NCI-H1930 (cell line): ENCODE data around the gene CATSPER1.
"Not testable (repeated sequence)": the region's sequence is repeated elsewhere in the genome, so short reads cannot be mapped to it uniquely, and the experiment has no call there.

Experiments
- DNase-seq, 2 experiments: peaks; one replicate each; lab custom pipeline; 2025; lab: John Stamatoyannopoulos, UW

CATSPER1 gene

DNA sequence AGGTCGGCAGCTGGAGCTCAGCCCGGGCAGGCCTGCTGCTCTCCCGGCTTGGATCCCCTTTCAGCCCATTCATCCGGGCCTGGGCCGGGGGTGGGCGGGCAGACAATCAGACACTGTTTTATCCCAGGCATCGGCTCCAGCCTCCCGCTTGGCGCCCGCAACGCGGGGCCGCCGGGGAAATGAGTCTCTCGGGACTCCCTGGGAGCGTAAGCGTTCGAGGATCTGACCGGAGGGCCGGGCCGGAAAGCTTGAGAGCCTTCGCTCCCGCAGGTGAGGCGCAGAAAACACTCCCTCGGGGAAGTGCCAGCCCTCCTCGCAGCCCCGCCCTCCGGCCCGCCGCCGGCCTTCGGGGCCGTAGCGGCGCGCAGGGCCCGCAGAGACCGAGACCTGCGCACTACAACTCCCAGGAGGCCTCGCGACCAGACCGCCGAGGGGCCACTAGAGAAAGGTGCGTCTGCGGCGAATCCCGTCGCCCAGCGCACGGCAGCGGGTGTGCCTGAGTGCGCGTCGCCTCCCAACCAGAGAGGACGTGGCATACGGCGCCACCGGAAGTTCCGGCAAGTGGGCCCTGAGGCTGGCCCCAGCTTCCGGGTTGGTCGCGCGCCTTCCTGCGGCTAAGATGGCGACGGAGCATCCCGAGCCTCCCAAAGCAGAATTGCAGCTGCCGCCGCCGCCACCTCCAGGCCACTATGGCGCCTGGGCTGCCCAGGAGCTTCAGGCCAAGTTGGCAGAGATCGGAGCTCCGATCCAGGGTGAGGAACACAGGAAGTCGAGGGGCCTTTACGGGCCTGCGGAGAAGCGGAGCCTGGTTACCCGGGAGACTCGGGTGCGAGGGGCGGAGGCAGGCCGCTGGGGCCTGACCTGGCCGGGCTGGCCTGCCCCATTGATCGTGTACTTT is 25.7 kb upstream of the CATSPER1 start, which contains the start of gene SF3B2:
SF3B2 (plus strand) TSS at position 599 of the 898 bp plus-strand sequence; CDS start at position 620, 21 bp downstream.
- DNase-seq: peak; percentile 95 to 98

DNA sequence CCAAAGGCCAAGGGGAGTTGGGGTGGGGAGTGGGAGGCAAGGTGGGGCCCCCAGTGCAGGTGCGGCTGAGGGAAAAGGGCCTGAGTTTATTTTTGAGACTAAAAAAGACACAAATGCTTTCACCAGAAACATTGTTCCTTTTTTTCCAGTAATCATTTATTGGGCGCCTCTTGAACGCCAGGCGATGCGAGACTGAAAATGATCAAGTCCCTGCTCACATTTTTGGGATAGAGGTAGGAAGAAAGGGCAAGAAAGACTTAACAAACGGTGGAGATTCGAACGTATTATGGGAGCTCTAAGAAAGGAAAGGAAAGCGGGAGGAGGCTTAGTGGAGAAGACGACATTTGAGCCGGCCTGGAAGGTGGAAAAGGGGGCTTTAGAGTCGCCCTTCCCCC is 25.1 kb upstream of the CATSPER1 start:
- DNase-seq: no peak

DNA sequence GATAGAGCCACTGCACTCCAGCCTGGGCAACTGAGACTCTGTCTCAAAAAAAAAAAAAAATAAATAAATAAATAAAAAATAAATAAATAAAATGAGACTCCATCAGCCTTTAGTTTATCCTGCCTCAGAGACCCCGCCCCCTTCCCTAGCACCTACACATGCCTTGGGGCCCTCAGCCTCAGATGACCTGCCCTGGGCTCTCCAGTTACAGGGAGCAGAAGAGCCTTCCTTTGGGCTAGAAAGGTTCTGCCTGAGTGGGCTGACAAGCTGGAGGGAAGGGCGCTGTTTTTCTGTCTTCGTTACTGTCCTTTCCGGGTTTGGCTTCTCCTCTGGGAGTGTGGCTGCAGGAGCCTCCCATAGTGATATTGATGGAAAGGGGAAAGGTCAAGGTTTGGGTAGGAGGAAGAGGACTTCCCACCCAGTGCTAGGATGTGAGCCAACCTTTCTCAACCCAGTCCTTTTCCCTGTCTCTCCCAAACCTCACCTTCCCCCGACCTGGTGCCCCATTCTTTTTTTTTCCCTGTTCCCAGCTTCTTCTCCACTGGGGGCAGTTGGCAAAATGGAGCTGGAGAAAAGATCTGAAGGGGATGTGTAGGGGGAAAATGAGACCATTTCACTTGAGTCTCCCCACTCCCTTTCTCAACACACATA is 24.4 kb upstream of the CATSPER1 start:
- no peak for DNase-seq

DNA sequence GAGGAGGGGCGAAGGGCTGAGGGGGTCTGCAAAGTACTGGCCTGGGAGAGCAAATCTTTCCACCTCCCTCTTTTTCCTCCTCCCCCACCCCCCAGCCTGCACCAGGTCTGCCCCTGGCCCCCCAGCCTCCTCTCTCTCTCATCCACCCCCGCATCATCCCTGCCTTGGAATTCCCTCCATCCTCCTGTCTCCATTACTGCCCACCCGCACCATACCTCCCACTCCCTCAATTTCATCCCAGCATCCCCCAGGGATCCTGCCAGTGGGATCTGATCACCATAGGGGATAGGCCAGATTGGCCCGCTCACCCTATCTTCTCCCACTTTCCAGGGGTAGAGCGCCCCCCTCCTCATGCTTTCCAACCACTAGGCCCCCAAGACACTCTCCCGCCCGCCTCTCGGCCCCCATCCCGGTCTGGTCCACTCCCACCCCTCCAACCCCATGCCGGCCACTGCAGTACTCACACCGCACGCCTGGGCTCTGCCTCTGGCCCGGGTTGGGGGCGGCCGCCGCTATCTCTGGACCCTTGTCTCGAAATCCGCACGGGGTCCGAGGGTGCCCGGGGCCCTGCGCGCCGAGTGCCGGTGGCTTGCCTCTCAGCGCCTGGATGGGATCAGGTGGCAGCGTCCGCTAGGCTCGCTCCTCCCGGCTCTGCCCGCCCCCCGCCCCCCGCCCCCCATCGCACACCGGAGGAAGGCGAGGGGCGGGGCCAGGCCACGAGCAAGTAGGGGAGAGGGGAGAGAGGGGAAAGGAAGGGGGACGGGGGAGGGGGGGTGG is 22.5 kb upstream of the CATSPER1 start, which contains the start of gene GAL3ST3:
GAL3ST3 (minus strand) TSS at position 615 of the 777 bp plus-strand sequence. CDS start 3,746 bp downstream, outside the sequence.
- DNase-seq: peak; percentile 25 to 33

DNA sequence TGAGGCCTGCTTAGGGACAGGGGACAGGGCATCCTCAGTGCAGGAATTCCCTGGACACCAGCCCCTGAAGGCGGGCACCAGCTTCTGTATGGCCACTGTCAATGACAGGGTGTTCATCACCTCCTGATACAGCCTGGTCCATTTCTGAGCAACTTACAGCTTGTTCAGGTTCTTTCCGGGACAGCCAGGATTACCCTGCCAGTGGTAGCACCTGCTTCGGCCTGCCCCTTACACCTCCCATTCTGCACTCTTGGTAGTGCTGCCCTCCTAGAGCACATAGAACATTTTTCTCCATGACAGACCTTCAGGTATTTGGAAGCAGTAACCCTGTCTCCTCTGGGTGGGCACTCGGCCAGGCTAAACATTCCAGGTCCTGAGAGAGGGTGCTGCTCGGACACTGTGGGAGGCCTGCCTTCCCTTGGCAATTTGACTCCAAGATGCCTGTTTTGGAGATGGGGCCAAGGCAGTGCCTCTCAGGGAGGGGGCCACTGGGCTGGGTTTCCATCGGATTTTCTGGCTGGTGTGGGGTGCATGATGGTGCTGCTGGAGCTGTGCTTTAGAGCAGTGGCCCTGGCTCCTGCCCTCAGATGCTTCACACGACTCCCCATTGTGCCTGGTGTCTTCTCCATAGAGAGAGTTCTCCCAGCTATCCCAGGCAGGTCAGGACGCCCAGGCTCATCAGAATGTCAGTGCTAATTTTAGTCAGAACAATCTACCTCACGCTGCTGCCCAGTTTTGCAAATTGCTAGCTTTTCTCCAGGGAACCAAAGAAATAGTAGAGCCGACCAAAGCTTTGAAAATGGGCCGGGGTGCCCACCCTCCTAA is 21.5 kb upstream of the CATSPER1 start:
- DNase-seq: no peak

DNA sequence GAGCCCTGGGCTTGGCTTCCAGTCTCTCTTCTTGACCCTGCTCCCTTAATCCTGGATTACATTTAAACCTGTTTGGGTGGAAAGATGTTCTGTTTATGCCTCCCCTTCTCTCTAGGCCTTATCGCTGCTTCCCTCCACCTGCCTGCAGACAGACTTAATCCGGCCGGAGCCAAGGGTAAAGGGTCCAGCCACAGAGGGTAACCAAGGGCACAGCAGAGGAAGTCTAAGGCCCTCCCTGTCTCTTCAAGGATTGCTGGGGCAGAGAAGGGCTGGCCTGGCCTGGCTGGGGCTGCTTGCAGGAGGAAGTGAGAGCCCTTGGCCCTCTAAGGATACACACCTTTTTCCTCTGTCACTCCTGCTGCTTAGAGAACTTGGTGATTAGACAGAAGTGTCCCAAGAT is 20.6 kb upstream of the CATSPER1 start:
- DNase-seq: no peak

DNA sequence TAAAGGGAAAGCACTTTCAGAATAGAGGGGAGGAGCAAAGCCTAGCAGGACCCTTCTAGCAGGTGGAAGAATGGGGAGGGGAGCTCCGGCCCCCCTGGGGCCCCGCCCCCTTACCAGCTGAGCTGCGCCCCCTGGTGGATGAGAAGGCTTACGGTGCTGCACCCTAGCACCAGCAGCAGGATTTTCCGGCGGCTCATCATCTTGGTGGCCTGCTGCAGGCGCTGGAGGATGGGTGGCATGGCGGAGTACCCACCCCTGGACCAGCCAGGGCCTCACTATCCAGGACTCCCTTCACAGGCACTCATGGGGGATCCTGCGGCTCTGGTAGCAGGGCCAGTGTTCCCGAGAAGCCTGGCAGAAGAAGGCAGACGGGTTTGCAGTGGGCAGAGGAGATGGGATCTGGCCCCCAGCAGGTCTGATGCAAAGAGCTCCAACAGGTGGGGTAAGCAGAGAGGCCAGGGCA is 18.9 kb upstream of the CATSPER1 start:
- DNase-seq: peak; percentile 59 to 88

DNA sequence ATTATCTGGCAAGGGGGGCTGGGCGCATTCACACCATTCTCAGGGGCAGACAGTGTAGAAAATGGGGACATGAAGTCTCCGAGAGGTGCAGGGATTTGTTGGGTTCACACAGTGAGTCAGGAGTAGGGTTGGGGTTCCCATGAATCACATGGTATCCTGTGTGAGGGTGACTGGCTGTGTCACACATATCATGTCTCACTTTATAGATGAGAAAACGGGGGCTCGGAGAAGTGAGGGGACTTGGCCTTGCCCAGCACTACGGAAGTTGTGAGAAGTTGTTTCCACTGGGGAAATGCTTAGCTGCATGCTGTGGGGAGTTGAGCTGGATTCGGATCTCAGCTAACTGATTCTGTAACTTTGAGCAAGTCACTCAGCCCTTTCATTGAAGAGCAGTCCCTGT is 18.5 kb upstream of the CATSPER1 start:
- no peak for DNase-seq

DNA sequence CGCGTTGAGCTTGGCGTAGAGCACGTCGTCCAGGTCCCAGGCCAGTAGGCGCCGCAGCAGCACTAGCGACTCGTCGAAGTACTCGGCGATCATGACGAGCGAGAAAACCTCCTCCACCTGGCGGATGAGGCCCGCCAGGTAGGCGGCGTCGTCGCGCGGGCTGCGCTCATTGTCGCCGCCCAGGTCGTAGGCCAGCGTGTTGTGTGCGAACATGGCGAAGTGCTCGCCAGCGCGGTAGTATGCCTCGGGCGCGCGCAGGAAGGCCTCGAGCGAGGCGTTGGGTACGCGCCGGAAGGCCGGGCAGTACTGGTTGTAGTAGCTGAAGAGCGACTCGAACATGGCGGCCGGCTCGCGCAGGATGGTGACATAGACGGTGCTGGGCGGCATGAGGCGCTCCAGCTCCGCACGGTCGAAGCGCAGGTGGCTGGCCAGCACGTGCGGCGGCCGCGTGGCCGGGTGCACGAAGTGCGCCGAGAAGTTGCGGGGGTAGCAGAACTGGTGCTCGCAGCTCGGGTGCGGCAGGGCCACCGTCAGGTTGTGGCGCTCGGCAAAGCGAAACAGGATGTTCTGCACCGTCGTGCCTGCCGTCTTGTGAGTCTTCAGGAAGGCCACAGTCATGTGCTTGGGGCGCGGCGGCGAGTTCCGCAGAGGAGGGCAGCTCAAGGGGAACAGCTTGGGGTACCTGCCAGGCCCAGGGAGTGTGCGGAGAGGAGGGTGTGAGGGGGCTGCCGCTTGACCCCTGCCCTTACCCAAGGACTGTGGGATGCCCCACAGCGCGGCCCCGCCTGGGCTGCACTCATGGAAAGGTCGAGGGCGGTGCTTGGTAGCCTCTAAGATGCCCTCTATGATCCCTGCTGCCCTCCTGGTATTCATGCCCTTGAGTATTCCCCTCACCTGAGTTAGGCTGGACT is 17.0 kb upstream of the CATSPER1 start:
- no peak for DNase-seq

DNA sequence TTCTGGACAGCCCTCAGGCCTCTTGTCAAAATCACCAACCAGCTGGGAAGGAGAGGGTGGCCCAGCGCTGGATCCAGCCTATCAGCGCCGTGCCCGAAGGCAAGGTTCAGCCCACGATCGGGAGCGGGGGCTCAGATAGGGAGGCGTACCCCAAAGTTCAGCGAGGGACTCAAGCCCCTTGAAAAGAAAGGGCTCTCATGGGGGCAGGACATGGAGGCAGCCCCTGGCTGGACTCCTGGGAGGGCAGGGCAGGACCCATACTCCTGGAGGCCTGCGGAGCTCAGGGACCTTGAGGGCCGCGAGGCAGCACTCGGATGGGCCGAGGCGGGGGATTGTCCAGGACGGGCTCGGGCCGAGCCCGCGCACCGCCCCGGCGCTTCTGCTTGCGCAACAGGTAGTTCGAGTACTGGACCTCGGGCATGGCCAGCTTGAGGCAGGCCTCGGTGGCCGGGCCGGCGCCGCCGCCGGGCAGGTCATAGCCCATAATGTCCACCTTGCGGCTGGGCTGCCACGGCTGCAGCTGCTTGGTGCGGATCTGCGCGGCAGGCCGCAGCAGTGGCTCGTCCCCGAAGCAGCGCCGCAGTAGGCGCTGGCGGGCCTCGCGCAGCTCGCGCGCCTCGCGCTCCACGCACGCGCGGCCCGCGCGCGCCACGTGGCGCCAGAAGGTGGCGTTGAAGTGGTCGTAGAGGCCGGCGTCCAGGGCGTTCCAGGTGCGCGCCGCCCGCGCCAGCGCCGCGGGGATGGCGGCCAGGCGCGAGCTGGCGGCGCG is 16.1 kb upstream of the CATSPER1 start:
- no peak for DNase-seq

DNA sequence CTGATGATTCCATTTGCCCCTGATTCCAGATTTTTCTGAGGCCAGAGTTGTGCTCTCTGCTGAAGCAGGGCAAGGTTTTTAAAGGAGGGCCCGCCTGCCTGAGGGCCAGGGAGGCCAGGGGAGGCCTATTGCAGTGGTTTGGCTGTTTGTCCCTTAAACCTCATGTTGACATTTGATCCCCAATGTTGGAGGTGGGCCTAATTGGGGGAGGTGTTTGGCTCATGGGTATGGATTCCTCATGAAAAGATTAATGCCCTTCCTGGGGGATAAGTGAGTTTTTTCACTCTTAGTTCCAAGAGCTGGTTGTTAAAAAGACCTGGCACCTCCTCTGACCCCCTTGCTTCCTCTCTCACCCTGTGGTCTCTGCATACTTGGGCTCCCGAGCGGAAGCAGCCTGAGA is 13.5 kb upstream of the CATSPER1 start:
- no peak for DNase-seq

DNA sequence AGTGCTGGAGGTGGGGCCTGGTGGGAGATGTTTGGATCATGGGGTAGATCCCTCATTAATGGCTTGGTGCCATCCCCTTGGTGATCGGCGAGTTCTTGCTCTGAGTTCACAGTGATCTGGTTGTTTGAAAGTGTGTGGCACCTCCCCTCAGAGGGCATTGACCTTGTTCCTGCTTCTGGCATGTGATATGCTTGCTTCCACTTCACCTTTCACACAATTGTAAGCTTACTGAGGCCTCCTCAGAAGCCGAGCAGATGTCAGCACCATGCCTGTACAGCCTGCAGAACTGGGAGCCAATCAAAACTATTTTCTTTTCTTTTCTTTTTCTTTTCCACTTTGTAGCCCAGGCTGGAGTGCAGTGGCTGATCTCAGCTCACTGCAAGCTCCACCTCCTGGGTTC is 11.0 kb upstream of the CATSPER1 start:
- no peak for DNase-seq

DNA sequence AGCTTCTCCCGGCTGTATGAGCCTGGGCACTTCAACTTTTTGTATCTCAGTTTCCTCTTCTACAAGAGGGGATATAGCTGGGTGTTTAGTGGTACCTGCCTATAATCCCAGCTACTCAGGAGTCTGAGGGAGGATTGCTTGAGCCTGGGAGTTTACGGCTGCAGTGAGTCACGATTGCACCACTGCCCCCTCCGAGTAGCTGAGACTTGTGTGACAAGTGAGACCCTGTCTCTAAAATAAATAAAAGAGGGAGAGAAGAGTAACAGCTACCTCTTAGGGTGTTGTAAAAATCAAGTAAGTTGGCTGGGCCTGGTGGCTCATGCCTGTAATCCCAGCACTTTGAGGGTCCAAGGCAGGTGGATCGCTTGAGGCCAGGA is 10.0 kb upstream of the CATSPER1 start:
- no peak for DNase-seq

DNA sequence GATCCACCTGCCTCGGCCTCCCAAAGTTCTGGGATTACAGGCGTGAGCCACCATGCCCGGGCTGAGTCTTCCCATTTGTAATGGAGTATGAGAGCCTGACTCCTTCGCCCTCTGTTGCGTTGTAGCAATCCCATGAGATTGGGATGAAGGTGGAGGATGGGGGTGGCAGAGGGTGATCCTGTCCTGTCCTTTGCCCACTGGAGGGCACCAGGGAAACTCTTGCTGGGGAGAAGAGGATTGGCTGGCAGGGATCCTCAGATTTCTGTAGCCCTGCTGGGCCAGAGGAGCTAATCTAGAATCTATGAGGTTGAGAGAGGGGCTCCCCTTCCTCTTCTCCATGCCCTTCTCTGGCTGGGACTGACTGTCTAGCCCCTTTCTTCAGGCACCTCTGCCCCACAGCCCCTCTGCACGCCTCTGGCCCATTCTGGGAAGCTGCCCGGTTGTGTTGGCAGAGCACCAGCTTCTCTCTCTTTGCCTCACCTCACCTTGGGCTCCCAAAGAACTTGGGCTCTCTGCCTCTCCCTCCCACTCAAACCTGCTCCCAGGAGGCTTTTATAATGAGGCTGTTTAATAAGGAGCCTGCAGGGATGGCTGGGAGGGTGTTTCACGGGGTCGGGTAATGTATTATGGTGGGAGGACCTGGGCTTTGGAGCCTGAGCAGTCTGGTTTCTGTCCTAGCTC is 9.5 kb upstream of the CATSPER1 start:
- no peak for DNase-seq

DNA sequence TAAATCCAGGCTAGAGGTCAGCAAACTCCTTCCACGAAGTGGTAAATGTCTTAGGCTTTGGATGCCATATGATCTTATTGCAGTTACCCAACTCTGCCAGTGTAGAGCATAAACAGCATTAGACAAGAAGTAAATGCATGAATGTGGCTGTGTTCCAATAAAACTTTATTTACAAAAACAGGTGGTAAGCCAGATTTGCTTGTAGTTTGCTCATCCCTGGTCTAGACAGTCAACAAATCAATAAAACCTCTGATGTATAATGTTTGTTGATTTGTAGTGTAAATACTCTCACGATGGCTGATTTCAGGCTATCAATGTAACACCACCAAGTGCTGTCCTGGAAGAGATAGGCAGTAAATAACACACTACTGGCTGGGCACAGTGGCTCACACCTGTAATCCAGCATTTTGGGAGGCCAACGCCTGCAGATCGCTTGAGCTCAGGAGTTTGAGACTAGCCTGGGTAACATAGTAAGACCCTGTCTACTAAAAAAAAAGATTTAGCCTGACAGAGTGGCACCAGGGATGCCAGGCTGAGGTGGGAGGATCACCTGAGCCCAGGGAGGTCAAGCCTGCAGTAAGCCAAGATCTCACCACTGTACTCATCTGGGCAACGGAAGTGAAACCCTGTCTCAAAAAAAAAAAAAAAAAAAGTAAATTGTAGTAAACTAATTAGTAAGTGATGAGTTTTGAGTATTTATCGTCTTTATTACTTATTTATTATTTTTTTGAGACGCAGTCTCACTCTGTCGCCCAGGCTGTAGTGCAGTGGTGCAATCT is 6.9 kb upstream of the CATSPER1 start:
- DNase-seq: no peak

DNA sequence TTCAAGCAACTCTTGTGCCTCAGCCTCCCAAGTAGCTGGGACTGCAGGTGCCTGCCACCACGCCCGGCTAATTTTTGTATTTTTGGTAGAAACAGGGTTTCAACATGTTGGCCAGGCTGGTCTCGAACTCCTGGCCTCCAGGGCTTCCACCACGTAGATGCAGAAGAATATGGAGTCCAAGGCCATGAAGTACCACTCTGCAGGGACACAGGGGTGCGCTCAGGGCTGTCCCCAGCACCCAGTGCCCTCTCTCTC is 3.2 kb downstream of the CATSPER1 start:
- not testable (repeated sequence) for DNase-seq

DNA sequence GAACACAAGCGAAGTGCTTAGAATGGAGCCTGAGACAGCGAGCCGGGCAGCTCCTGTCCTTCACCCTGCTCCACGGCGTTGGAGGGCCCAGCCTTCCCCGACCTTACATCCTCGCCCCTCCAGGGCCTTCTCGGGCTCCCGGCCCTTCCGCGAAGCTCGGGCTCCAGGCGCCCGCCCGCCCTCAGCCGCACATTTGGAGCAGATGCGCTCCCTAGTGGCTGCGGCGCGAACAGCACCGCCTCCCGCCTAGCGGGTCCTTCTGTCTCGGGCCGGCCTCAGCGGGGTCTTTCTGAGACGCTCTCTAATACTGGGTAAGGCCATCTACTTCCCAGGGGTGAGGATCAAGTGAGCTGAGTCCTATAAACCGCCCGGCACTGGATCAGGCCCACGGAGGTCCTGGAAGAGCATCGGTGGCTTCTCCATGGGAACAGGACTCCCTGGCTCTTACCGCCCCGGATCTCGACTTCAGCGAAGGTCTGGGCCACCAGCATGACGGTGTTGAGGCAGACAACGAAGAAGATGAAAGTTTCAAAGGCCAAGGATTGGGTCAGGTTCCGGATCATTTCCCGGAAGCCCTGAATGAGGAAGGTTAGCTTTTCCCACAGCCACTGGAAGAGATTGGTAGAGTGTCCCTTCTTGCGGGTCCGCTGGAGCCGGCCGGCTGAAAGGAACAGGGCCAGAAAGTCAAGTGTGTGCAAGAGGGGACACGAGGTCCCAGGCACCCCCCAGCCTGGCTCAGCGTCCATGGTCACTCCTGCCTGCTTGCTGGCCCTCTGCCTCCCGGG is 3.7 kb downstream of the CATSPER1 start:
- peak; percentile 43 to 56 for DNase-seq
